Measurements from ENCODE around the gene OMP.
A peak's percentile ranks its signal among the peaks of the same experiment; 100 is the strongest.

Gene OMP

DNA sequence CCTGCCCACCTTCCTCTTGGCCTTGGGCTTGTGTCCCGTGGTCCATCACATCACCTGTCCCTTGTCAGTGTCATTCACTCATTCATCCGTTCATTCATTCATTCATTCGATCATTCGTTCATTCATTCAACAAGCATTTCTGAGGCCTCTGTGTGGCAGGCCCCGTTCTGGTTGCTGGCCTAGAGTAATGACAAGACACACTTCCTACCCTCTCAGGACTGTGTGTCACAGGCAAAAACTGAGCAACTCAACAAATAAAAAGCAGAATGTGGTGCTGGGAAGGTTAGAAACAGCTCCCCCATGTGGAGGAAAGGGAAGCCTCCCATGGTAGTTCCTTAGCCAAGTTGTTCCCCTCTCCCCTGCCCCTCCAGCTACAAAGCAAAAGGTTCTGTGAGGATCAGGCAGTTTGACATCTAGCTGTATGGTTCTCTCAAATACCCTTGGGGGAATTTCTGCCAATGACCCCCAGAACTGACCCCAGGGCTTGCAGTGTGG, 1.6 kb upstream of the OMP start:
- DNase-seq, result no peak

DNA sequence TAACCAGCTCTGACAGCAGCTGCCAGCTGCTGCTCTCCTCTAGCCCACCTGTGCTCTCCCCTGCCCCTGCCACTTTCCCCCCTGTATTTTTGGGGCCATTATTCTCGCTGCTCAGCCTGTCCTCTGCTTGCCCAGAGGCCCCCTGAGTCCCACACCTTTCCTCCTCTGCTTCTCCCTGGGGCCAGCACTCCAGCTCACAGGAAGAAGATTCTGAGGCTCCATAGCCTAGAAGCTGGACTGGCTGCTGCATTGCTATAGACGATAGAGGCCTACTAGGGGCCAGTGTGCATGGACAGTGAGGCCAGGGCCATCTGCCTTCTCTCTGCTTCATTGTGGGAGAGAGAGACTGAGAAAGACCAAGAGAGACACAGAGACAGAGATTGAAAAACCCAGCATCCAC, 679 bp downstream of the OMP start:
- DNase-seq, result no peak

DNA sequence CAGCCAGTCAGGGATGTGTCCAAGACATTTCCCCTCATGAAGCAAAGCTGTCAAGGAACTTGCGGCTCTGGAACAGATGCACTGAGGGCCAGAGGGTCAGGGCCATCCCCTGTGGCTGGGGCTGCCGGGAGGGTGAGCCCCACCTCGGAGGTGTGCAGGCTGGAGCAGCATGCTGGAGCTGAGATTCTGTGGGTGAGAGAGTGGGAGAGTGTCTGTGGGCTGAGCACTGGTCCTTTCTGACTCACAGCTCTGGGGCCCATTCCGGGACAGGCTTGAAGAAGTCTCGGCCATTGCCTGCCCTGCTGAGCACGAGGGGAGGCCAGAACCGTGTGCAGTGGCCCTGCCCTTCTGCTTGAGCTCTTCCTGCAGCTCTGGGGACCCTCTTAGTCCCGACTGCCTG, 2.1 kb downstream of the OMP start:
- no peak for DNase-seq

DNA sequence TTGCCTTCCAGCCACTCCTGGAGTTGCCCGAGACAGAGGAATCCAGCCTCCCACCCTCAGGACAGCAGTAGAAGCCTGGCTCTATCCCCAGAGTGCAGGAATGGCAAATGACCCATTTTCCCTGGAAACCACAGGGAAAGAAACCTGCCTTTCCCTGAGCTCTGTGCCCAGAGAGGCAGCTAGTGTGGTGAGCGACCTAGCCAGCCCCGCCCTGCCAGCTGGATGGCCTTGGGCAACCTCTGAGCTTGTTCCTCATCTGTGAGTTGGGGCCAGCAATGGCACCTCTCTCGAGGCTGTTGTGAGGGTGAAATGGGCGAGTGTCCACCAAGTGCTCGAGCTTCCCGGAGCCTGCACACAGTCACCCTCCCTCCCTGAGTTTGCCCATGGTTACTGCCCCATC, 3.7 kb downstream of the OMP start:
- peak in 27 of 58 donors; percentile 11 to 80 (median 36) for DNase-seq

DNA sequence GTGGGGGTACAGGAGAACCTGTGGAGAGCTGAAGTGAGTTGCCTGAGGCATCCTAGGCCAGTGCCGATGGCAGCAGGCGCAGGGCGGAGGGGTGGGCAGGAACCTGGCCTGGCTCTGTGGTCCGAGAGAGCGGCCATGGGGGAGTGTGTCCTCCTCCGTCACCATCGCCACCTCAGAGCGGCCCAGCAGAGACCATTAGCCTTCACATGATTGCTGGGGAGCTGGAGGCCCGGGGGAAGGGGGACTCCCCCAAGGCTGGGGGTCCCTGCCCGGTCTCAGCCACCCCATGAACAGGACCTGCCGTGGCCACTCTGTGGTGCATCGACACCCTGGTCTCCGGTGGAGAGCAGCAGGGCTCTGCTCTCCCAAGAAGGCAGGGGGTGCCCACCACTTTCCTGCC, 4.1 kb downstream of the OMP start:
- DNase-seq, result no peak

DNA sequence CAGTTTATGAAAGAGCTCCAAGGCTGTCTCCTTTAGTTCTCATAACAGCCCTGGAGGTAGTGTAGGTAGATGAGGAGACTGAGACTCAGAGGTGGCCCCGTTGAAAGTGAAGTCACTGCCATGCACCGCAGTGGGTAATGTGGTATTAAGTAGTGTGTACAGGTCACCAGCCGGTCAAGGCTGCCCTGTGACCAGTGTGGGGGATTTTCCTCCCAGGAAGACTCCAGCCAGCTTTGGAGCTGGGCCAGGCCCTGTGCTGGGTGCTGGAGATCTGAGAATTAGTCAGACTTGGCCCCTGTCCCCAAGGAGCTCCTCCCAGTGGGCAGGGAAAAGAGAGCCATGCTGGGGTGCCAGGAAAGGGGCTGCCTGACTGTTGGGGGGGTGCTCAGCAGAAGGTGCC, 5.3 kb downstream of the OMP start:
- DNase-seq, result peak in 6 of 58 donors; percentile 10 to 34 (median 24)

DNA sequence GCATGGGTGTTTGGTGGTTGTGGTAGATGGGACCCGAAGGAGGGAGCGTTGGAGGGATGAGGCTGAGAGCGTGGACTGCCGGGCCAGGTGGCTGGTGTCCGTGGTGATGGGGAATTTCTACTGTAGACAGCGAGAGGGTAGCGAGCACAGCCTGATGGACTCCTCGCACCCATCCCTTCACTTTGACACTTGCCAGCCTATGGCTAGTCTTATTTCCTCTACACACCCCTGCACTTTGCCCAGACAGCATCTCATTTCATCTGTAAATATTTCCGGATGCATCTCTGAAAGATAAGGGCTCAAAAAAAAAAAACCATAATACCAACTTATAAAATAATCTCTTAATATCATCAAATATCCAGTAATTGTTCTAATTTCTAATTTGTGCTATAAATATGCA, 5.8 kb downstream of the OMP start:
- no peak for DNase-seq

DNA sequence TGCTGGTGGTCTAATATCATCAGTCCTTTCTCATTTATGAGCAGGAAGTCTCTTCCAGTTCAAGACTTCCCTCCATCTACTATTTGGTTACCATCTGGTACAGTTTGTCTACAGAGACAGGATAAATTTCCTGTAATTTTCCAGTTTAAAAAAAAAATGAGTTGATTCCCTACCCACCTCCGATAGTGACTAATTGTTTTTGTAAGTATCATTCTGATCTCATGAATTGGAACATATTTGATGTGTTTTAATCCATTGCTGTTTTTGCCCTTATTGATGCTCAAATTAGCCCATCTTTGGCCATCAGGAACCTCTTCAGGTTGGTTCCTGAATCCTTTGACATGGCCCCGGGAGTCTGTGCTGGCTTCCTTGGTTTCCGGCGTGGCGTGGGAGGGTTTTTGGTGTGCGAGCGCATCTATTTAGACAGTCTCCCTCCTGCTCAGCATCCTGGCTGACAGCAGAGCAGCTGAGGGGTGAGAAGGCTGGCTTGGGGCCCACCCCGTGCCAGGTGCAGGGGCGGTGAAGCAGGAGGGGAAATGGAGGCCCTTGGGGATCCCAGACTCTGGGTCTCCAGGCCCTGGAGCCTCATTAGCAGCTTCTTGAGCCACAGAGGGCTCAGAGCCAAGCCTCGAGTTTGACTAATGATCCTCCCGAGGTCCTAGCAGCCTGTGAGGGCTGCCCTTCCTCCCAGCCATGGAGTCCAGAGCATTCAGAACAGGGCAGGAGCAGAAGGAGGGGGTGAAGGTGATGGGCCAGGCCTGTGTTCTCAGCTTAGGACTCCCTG, 6.8 kb downstream of the OMP start:
- DNase-seq, result peak in 6 of 58 donors; percentile 8 to 20 (median 14)

DNA sequence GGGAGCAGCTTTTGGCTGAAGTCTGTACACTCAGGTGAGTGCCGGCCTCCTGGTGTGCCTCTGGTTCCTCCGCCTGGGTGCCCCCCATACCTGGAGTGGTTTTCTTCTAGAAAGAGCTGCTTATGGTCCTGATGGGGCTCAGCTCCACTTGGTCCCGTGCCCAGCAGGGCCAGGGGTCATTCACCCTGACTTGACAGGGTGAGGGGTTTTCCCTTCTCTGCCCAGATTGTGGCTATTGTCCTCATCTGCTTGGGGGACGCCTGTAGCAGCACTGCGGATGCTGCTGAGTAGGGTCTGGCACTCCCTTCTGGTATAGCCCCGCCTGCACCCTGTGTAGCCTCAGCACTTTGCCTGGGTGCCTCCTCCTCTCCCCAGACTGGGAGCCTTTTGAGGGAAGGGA, 8.2 kb downstream of the OMP start:
- no peak for DNase-seq

DNA sequence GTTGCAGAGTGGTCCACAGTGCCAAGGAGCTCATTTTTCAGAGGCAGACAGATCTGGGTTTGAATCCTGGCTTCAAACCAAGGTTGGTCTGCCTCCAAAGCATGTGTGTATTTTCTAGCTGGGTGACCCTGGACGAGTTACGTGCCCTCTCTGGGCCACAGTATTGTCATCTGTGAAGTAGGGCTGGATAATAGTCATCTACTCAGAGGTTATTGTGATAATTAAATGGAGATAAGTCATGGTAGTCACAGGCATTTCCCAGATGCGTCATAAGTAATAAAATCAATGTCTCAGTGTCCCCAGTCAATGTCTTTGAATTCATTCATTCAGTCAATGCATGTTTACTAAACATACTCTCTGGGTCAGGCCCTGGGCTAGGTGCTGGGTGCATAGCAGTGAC, 8.6 kb downstream of the OMP start:
- no peak for DNase-seq

DNA sequence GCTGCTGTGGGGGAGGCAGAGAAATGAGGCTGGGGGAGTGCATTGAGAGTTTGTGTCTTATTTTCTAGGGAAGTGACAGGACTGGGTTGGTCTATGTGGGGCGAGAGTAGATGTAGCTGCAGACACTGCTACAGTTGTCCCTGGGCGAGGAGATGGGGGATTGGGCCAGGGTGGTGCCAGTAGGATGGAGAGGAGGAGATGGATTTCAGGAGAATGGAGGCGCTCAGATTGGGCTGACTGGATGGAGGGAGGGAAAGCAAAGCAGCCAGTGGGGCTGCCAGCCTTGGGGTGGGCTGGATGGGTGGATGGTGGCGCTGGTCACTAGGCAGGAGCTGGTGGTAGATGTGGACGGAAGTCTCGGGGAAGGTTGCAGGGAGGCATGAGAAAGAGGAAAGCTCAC, 9.3 kb downstream of the OMP start:
- no peak for DNase-seq

DNA sequence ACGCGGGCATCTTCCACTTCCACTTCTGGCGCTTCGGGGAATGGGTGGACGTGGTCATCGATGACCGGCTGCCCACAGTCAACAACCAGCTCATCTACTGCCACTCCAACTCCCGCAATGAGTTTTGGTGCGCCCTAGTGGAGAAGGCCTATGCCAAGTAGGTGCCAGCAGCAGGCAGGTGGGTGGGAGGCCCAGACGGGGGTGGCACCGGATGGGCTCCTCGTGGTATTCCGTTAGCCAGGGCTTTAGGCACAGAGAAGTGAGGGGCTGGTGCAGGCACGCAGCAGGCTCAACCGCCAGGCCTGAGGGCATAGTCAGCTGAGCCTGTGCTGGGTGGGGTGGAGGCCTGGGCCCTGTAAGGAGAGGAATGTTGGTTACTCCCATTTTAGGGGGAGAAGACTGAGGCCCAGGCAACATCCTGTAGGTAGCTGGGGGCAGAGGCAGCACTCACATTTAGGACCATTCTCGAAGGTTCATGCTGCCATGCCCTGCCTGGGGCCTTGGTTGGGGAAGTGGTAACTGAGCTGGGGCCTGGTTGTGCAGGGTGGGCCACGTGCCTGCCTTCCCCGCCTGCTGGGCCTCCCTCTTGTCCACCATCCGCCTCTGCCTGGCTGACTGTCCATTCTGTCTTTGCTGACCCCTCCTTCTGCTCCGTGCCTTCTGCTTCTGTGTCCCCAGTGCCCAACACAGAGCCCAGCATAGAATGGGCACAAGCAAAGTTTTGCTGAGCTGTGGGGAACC, 10.2 kb downstream of the OMP start:
- DNase-seq, result peak in 2 of 58 donors; percentile 0 to 11

DNA sequence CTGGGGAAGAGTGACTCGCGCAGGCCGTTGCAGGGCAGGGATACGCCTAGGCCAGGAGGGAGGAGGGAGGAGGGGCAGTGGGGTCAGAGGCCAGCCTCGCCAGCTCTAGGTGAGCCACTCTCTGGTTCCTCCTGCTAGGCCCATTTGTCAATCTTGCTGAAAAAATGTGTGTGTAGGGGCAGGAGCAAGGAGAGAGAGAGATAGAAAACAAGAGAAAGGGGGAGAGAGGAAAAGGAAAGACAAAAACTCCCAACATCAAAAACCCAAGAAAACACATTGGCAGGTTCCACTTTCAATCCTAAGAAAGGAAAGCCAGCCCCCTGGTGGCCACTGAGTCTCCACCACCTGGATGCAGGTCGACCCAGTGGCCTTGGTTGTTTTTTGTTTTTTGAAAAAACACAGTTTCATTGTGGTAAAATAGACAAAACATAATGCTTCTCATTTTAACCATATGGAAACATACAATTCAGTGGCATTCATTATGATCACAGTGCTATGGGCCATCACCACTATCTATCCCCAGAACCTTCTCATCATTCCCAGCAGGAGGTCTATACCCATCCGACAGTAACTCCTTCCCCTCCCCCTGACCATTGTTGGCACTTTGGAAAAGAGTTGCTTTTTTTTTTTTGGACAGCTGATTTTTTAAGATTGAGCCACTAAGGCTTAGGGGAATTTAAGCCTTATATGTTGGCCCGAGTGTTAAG, 10.9 kb downstream of the OMP start:
- DNase-seq, result peak in 3 of 58 donors; percentile 14 to 34 (median 32)

DNA sequence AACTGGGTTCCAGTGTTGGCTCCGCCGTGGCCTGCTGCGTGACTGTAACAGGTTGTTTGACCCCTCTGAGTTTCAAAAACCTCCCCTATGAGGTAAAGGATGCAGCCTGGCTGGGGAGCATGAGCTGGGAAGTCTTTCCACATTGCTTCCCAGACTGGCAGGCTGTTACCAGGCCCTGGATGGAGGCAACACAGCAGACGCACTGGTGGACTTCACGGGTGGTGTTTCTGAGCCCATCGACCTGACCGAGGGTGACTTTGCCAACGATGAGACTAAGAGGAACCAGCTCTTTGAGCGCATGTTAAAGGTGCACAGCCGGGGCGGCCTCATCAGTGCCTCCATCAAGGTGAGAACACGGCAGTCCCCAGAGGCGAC, 11.4 kb downstream of the OMP start:
- no peak for DNase-seq

DNA sequence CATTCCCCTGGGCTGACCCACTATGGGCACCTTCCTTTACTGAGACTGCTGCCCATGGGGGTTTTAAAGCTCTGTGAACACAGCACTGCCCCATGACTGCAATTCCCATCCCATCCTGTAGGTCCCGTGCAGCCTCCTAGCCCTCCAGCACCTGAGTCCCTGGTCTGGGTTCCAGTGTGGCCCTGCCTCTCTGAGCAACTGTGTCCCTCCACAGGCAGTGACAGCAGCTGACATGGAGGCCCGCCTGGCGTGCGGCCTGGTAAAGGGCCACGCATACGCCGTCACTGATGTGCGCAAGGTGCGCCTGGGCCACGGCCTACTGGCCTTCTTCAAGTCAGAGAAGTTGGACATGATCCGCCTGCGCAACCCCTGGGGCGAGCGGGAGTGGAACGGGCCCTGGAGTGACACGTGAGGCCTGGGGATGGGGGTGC, 12.6 kb downstream of the OMP start:
- DNase-seq, result no peak

DNA sequence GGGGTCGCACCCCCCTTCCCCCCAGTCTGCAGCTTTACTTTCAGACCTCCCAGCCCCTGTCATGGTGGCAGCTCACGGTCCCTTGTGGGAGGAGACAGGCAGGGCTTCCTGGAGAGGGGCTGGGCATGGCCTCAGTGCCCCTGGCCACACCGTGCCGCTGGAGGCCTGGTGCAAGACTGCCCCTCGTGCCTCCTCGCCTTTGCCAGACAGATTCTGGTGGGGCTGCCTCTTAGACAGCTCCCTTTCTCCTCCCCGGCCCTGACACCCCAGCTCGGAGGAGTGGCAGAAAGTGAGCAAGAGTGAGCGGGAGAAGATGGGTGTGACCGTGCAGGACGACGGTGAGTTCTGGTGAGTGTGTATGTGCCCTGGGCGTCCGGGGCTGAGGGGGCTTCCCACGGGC, 13.3 kb downstream of the OMP start:
- DNase-seq, result no peak

DNA sequence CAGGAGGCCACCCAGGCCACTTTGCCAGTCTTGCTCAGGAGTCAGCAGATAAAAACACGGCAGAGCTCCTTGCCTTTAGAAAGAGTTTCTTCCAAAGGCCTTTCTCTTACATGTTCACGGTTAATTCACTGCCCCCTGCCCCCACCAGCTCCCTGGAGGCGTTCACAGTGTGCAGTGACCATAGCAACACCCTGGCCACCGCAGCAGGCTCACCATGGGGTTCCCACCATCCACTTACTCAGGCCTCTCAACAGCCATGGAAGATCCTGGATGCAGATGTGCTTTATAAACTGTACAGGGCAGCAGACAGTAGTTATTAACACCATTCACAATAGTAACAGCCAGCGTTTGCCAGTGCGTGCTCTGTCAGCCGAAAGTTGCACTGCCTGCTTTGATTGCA, 14.9 kb downstream of the OMP start:
- DNase-seq, result no peak

DNA sequence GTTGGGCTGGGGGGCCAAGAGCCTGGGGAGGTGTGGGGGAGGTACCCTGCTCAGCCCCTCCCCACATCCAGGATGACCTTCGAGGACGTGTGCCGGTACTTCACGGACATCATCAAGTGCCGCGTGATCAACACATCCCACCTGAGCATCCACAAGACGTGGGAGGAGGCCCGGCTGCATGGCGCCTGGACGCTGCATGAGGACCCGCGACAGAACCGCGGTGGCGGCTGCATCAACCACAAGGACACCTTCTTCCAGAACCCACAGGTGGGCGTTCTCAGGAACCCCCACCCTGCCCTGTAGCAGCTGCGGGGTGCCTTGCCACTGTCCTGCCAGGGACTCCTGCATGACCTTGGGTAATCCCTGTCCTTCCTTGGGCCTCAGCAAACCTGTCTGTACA, 15.4 kb downstream of the OMP start:
- no peak for DNase-seq

DNA sequence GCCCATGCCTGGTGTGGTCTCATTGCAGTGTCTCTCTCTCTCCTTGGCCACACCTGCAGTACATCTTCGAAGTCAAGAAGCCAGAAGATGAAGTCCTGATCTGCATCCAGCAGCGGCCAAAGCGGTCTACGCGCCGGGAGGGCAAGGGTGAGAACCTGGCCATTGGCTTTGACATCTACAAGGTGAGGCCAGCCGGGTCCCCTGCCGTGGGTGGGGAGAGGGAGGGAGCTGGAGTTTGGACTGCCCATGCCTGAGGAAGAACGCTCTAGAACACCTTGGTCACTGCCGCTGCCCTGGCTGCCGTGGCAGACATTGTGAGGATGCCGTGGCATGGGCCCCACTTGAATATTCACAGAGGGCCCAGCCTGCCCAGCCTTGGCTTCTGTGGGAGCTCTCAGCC, 16.3 kb downstream of the OMP start:
- DNase-seq, result no peak

DNA sequence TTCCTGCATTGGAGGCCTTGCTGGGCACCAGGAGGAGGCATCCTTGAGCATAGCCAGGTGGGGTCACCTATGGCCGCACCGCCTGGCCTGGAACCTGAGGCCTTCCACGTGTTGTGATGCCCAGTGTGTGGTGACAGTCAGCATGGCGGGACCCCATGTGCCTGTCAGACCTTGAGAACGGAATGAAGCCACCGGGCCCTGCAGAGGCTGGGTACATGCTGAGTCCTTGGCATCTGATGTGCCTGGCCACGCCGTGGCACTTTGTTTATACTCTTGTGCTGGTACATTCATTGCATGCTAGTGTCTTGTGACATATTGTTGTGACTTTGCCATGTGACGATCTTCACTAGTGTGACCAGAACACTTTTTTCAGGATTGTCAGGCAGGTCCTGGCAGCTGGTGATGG, 16.9 kb downstream of the OMP start:
- DNase-seq, result no peak

DNA sequence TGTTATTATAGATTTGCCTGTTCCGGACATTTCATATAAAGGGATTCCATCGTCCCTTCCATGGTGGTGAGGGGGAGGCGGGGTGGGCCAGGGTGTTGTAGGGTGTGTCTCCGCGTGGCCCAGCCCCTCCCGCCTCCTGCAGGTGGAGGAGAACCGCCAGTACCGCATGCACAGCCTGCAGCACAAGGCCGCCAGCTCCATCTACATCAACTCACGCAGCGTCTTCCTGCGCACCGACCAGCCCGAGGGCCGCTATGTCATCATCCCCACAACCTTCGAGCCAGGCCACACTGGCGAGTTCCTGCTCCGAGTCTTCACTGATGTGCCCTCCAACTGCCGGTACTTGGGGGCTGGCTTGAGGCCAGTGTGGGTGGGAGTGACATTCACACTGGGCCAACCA, 17.9 kb downstream of the OMP start:
- no peak for DNase-seq

DNA sequence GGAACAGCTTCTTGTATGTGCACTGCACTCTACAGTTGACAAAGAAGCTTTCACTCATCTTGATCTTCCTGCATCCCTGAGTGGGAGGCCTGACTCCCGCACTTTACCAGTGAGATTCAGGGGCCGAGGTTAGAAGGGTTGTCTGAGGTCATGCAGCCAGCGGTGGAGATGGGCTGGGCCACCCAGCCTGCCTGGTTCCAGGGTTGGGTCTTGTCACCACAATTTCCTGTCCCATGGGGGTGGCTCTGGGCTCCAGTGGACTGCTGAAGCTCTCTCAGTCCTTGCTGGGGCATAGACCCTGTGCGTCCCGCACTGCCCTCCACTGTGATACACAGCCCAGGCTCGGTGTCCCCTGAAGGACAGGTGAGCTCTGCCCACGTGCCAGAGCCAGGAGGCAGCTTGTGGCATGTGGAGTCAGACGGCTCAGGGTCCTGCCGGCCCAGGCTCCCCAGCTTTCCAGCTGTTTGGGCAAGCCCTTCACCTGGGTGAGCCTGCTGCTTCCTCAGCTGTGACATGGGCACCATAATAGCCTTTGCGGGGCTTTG, 18.5 kb downstream of the OMP start:
- DNase-seq, result no peak
